C4-2B (cell line): Measurements from ENCODE around the gene CFLAR.

Experiments
- H3K27ac ChIP-seq: fragments of 450-650 bp; 2 replicates; pipeline ENCODE4 v1.5.1; 2017
- ZFX ChIP-seq: fragments of 450-650 bp; IDR thresholded peaks from 2 replicates; pipeline ENCODE4 v1.6.1; 2017
- TF ChIP-seq, protein P1 (sequence below): fragments of 450-650 bp; conservative IDR thresholded peaks from 2 replicates; pipeline ENCODE4 v1.5.1; 2017; ENCODE audit warnings: mild to moderate bottlenecking

Gene CFLAR

DNA sequence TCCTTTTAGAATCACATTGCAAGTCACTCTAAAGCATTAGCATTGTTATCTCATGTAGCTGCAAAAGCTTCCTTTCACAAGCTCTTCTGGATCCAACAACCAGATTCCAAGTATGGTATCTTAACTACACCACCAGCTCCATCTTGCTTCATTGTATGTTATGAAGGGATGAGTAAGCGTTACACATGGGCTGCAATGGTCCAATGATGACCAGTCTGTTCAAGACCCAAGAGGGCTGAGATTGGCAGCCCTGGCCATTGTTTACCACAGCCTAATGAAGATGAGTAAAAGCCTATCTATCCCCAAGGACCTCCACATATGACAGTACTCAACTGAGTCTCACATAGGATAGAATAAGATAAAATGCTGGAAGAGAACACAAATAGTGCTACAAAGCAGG is 6.3 kb downstream of the CFLAR start:
- no peak overlapping the region for H3K27ac ChIP-seq

DNA sequence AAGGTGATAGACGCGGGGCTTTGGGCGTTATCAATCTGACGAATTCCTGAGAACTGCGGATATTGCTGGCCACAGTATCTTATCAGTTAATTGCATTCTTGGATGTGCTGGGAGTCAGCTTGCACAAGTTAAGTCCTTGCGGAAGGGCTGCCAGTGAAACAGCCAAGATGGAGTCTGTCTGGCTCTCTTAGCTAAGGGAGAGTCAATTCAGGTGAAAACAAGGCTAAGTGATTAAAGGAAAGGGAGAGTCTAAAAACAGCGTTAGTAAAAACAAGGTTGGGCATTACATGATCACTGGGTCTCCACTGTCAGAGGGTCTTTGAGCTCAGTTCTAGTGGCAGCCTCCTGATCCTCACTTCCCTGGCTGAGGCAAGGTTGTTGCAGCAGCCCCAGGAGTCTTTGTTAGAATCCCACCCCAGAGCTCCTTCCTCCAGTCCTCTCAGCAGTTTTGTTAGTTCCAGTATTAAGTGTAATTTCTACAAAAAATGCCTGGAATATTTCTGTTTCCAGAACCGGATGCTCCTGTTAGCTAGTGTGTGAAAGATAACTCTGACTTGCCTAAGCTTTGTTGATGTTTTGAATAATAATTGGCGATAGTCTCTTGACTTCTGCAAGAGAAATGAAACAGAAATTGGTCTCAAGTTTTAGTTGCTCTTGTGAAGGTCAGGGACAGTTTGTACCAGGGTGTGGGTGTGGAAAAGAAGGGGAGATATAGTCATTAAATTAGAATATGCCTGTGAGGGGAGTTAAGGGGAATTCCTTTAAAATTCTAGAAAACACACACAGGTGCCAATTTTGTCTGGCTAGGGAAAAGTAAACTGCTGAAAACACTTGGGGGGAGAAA is 10.6 kb downstream of the CFLAR start:
- TF ChIP-seq, protein P1, sequence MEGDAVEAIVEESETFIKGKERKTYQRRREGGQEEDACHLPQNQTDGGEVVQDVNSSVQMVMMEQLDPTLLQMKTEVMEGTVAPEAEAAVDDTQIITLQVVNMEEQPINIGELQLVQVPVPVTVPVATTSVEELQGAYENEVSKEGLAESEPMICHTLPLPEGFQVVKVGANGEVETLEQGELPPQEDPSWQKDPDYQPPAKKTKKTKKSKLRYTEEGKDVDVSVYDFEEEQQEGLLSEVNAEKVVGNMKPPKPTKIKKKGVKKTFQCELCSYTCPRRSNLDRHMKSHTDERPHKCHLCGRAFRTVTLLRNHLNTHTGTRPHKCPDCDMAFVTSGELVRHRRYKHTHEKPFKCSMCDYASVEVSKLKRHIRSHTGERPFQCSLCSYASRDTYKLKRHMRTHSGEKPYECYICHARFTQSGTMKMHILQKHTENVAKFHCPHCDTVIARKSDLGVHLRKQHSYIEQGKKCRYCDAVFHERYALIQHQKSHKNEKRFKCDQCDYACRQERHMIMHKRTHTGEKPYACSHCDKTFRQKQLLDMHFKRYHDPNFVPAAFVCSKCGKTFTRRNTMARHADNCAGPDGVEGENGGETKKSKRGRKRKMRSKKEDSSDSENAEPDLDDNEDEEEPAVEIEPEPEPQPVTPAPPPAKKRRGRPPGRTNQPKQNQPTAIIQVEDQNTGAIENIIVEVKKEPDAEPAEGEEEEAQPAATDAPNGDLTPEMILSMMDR = no peak
- TF ChIP-seq ZFX = no peak
- no peak overlapping the region for H3K27ac ChIP-seq

More for the DNA sequence above, 6.3 kb downstream of the CFLAR start:
- TF ChIP-seq, protein P1 = no peak
- TF ChIP-seq ZFX = no peak

DNA sequence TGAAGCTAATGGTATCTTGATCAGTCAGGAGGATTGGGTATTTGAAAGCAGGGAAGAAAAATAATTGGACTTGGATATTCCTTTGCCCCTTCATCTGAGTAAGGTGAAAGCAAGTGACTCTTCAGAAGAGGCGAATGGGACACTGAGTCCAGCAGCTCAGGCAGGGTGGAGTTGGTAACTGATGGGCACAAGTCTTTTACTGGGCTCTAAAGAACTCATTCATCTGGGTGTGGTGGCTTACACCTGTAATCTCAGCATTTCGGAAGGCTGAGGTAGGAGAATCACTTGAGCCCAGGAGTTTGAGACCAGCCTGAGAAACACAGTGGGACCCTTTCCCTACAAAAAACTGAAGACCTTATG is 11.2 kb downstream of the CFLAR start:
- H3K27ac ChIP-seq = no peak overlapping the region
- no peak for TF ChIP-seq ZFX
- TF ChIP-seq, protein P1 = no peak

DNA sequence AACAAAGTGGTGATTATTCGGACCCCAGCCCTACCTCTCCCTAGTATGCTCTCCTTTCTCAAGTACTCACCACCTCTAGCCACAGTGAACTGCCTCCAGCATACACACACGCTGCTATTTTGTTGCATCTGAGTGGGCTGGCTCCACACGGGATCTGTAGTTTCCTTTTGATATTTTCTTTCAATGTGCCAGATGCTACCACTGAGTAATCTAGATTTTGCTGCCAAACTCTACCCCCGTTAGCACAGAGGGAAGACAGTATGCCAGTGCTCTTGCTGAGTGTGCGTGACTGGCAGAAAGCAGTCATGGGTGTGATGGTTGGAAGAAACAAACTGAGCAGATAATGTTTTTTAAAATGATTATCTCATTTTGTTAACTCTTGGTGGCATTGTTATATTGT is 11.6 kb downstream of the CFLAR start:
- TF ChIP-seq, protein P1 = no peak
- TF ChIP-seq ZFX = no peak
- no peak overlapping the region for H3K27ac ChIP-seq

DNA sequence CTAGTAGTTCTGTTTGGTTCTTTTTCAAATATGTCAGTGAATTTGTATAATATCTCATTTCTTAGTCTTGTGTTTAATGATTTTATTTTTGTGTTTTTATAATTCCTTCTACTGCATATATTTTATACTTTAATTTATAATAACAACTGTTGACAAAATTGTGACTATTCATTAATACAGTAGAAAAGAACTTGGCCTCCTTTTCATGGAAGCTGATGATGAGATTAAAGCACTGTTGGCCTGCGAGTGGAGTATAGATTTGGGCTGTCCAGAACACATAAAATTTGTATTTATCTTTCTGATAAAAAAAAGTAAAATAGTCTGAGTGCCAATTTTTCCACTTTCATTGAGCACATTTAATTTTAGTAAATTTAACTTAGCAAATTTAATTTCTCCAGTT is 12.1 kb downstream of the CFLAR start:
- TF ChIP-seq ZFX = no peak
- TF ChIP-seq, protein P1 = no peak
- H3K27ac ChIP-seq = no peak overlapping the region

DNA sequence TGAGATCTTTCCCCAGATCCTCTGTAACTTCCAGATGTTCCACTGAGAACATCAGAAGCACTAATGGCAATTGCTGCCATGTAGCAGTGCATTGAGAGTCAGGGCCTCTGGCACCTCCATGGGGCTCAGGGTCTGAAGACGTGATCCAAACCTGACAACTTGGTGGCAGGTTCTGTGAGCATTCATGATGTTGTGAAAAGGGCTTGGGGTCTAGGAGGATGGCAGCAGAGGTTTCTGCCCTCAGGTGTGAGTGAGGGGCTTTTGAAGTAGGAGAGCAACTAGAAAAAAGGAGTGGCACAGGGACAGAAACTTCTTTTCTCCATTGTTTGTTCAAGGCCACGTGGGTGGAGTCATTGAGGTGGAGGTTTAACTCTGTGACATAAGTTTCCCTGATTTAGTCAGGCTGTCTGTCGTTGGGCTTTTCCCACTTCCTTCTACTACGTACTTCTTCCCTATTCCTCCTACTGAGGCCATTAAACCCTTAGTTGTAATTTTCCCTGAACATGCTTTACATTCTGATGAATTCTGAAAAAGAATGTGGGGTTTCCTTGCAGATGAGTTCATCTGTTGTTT is 13.1 kb downstream of the CFLAR start:
- H3K27ac ChIP-seq = no peak overlapping the region
- no peak for TF ChIP-seq ZFX
- TF ChIP-seq, protein P1 = no peak

DNA sequence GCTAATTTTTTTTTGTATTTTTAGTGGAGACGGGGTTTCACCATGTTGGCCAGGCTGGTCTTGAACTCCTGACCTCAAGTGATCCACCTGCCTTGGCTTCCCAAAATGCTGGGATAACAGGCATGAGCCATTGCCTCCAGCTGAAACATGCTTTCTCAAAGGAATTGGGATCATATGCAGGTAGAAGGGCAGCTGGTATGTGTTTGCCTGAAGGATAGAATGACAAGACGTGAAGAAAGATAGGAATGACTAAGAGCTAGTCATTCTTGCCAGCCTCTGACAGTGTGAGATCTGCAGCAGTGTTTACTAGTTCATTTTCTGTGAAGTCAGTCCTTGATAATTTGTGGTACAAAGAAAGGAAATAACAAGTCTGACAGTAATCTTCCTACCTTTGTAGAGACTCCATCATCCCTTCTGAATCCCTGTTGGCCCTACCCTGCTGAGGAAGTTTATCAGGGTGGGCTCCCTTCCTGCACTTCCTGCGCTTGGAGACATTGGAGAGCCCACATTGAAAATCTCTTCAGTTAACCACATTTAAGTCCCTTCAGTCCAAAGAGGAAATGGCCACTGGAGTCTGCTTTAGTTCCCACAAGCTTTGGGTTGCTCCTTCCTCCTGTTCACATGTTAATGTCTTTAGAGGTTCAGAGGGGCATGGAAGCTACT is 14.7 kb downstream of the CFLAR start:
- H3K27ac ChIP-seq = no peak overlapping the region
- no peak for TF ChIP-seq ZFX
- TF ChIP-seq, protein P1 = no peak
